HEK293 (cell line): ENCODE data around the gene CYP27B1.

Experiments used
- ATF2 ChIP-seq: fragments of 450-650 bp; formaldehyde crosslinking; IDR thresholded peaks from 2 replicates; pipeline ENCODE4 v1.5.1; 2016; ENCODE audit warnings: missing biosample characterization, missing genetic modification characterization, low read depth
- BCL11A ChIP-seq: fragments of 450-650 bp; formaldehyde crosslinking; IDR thresholded peaks from 2 replicates; pipeline ENCODE4 v1.5.1; 2016; ENCODE audit warnings: low read depth, missing biosample characterization, missing genetic modification characterization
- EGR2 ChIP-seq: fragments of 450-650 bp; formaldehyde crosslinking; IDR thresholded peaks from 2 replicates; pipeline ENCODE4 v1.5.1; 2016; ENCODE audit warnings: low read depth, missing biosample characterization, missing genetic modification characterization
- HOXC10 ChIP-seq: sonication (generic); formaldehyde crosslinking; IDR thresholded peaks from 2 replicates; pipeline ENCODE4 v1.8.1; 2023; ENCODE audit warnings: mild to moderate bottlenecking, missing genetic modification reagents
- KLF8 ChIP-seq: fragments of 450-650 bp; formaldehyde crosslinking; IDR thresholded peaks from 2 replicates; pipeline ENCODE4 v1.5.1; 2016; ENCODE audit warnings: missing biosample characterization, missing genetic modification characterization
- PRDM1 ChIP-seq: fragments of 450-650 bp; formaldehyde crosslinking; IDR thresholded peaks from 2 replicates; pipeline ENCODE4; 2016; ENCODE audit warnings: missing biosample characterization, missing genetic modification characterization
- RBAK ChIP-seq: fragments of 450-650 bp; formaldehyde crosslinking; IDR thresholded peaks from 2 replicates; pipeline ENCODE4 v1.5.1; 2016; ENCODE audit warnings: missing biosample characterization, missing genetic modification characterization
- REPIN1 ChIP-seq: fragments of 450-650 bp; formaldehyde crosslinking; IDR thresholded peaks from 2 replicates; pipeline ENCODE4 v1.5.1; 2017; ENCODE audit warnings: missing biosample characterization, missing genetic modification characterization, low read depth
- TCF7L2 ChIP-seq: IDR thresholded peaks from 2 replicates; pipeline ENCODE4 v1.6.1; 2011; ENCODE audit warnings: low read depth, mild to moderate bottlenecking, inconsistent platforms, low read length, moderate library complexity, borderline replicate concordance
- ZBTB20 ChIP-seq: fragments of 450-650 bp; formaldehyde crosslinking; IDR thresholded peaks from 2 replicates; pipeline ENCODE4 v1.5.1; 2016; ENCODE audit warnings: missing biosample characterization, missing genetic modification characterization
- ZBTB7A ChIP-seq: fragments of 450-650 bp; formaldehyde crosslinking; IDR thresholded peaks from 2 replicates; pipeline ENCODE4 v1.5.1; 2016; ENCODE audit warnings: low read depth, missing biosample characterization, missing genetic modification characterization
- ZBTB8A ChIP-seq: fragments of 450-650 bp; formaldehyde crosslinking; IDR thresholded peaks from 2 replicates; pipeline ENCODE4 v1.5.1; 2016; ENCODE audit warnings: missing biosample characterization, missing genetic modification characterization
- ZFP69B ChIP-seq: fragments of 450-650 bp; formaldehyde crosslinking; IDR thresholded peaks from 2 replicates; pipeline ENCODE4 v1.5.1; 2016; ENCODE audit warnings: missing biosample characterization, missing genetic modification characterization
- ZIC2 ChIP-seq: fragments of 450-650 bp; formaldehyde crosslinking; IDR thresholded peaks from 2 replicates; pipeline ENCODE4 v1.5.1; 2016; ENCODE audit warnings: missing biosample characterization, missing genetic modification characterization
- ZNF155 ChIP-seq: fragments of 450-650 bp; formaldehyde crosslinking; IDR thresholded peaks from 2 replicates; pipeline ENCODE4 v1.5.1; 2016; ENCODE audit warnings: missing biosample characterization, missing genetic modification characterization
- ZNF2 ChIP-seq: fragments of 450-650 bp; formaldehyde crosslinking; IDR thresholded peaks from 2 replicates; pipeline ENCODE4 v1.5.1; 2016; ENCODE audit warnings: missing biosample characterization, missing genetic modification characterization
- ZNF221 ChIP-seq: fragments of 450-650 bp; formaldehyde crosslinking; IDR thresholded peaks from 2 replicates; pipeline ENCODE4 v1.5.1; 2017; ENCODE audit warnings: missing biosample characterization, missing genetic modification characterization, borderline replicate concordance
- ZNF23 ChIP-seq: fragments of 450-650 bp; formaldehyde crosslinking; IDR thresholded peaks from 2 replicates; pipeline ENCODE4 v1.5.1; 2016; ENCODE audit warnings: missing biosample characterization, missing genetic modification characterization, borderline replicate concordance
- ZNF404 ChIP-seq: fragments of 450-650 bp; formaldehyde crosslinking; IDR thresholded peaks from 2 replicates; pipeline ENCODE4 v1.5.1; 2017; ENCODE audit warnings: missing biosample characterization, missing genetic modification characterization
- ZNF600 ChIP-seq: fragments of 450-650 bp; formaldehyde crosslinking; IDR thresholded peaks from 2 replicates; pipeline ENCODE4 v1.5.1; 2016; ENCODE audit warnings: missing biosample characterization, missing genetic modification characterization
- ZNF621 ChIP-seq: fragments of 450-650 bp; formaldehyde crosslinking; IDR thresholded peaks from 2 replicates; pipeline ENCODE4 v1.5.1; 2017; ENCODE audit warnings: missing biosample characterization, missing genetic modification characterization
- ZNF837 ChIP-seq: fragments of 450-650 bp; formaldehyde crosslinking; IDR thresholded peaks from 2 replicates; pipeline ENCODE4 v1.5.1; 2016; ENCODE audit warnings: missing biosample characterization, missing genetic modification characterization
- TF ChIP-seq, protein P1 (sequence below): fragments of 450-650 bp; formaldehyde crosslinking; IDR thresholded peaks from 2 replicates; pipeline ENCODE4 v1.5.1; 2016; ENCODE audit warnings: missing biosample characterization, missing genetic modification characterization
- TF ChIP-seq, protein P2 (sequence below): fragments of 450-650 bp; formaldehyde crosslinking; IDR thresholded peaks from 2 replicates; pipeline ENCODE4 v1.5.1; 2016; ENCODE audit warnings: missing biosample characterization, missing genetic modification characterization
- TF ChIP-seq, protein P3 (sequence below): fragments of 450-650 bp; formaldehyde crosslinking; IDR thresholded peaks from 2 replicates; pipeline ENCODE4 v1.5.1; 2016; ENCODE audit warnings: missing biosample characterization, missing genetic modification characterization
- TF ChIP-seq, protein P4 (sequence below): fragments of 450-650 bp; formaldehyde crosslinking; IDR thresholded peaks from 2 replicates; pipeline ENCODE4 v1.5.1; 2016; ENCODE audit warnings: missing biosample characterization, missing genetic modification characterization
- TF ChIP-seq, protein P5 (sequence below): fragments of 450-650 bp; formaldehyde crosslinking; IDR thresholded peaks from 2 replicates; pipeline ENCODE4 v1.5.1; 2017; ENCODE audit warnings: missing biosample characterization, missing genetic modification characterization
- TF ChIP-seq, protein P6 (sequence below): sonication (generic); formaldehyde crosslinking; IDR thresholded peaks from 2 replicates; pipeline ENCODE4 v1.8.1; 2022; ENCODE audit warnings: mild to moderate bottlenecking, moderate library complexity, missing genetic modification reagents

Gene CYP27B1

GRCh38 chr12:57754411-57755193 is 12.3 kb downstream of the CYP27B1 start, which contains the start of gene MARCHF9 (continued):
- TF ChIP-seq ZNF404 (no peak), ZBTB8A (tag by site-specific recombination) (peak; percentile 51; the same call in 1 of the 2 replicates), EGR2 (peak; percentile 62; the same call in 1 of the 2 replicates), ZNF23 (tag by site-specific recombination) (no peak), ZBTB7A (tag by site-specific recombination) (peak; percentile 79), KLF8 (tag by site-specific recombination) (peak; percentile 90), HOXC10 (CRISPR knock-in tag) (no peak), ZNF155 (tag by site-specific recombination) (no peak), ZIC2 (tag by site-specific recombination) (no peak), ZNF600 (tag by site-specific recombination) (peak; percentile 99), ZNF621 (no peak), ATF2 (tag by site-specific recombination) (no peak), ZBTB20 (tag by site-specific recombination) (peak; percentile 69), ZNF221 (tag by site-specific recombination) (no peak), ZFP69B (tag by site-specific recombination) (no peak), REPIN1 (0 out of 2 replicates have a peak, but pooled peaks have one; percentile 60), ZNF837 (tag by site-specific recombination) (no peak), TCF7L2 (no peak), ZNF2 (tag by site-specific recombination) (peak; percentile 89), PRDM1 (tag by site-specific recombination) (peak; percentile 49; the same call in 1 of the 2 replicates), BCL11A (tag by site-specific recombination) (no peak), RBAK (tag by site-specific recombination) (no peak)
- TF ChIP-seq, protein P1, sequence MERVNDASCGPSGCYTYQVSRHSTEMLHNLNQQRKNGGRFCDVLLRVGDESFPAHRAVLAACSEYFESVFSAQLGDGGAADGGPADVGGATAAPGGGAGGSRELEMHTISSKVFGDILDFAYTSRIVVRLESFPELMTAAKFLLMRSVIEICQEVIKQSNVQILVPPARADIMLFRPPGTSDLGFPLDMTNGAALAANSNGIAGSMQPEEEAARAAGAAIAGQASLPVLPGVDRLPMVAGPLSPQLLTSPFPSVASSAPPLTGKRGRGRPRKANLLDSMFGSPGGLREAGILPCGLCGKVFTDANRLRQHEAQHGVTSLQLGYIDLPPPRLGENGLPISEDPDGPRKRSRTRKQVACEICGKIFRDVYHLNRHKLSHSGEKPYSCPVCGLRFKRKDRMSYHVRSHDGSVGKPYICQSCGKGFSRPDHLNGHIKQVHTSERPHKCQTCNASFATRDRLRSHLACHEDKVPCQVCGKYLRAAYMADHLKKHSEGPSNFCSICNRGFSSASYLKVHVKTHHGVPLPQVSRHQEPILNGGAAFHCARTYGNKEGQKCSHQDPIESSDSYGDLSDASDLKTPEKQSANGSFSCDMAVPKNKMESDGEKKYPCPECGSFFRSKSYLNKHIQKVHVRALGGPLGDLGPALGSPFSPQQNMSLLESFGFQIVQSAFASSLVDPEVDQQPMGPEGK (tag by site-specific recombination) = peak; percentile 96
- TF ChIP-seq, protein P2, sequence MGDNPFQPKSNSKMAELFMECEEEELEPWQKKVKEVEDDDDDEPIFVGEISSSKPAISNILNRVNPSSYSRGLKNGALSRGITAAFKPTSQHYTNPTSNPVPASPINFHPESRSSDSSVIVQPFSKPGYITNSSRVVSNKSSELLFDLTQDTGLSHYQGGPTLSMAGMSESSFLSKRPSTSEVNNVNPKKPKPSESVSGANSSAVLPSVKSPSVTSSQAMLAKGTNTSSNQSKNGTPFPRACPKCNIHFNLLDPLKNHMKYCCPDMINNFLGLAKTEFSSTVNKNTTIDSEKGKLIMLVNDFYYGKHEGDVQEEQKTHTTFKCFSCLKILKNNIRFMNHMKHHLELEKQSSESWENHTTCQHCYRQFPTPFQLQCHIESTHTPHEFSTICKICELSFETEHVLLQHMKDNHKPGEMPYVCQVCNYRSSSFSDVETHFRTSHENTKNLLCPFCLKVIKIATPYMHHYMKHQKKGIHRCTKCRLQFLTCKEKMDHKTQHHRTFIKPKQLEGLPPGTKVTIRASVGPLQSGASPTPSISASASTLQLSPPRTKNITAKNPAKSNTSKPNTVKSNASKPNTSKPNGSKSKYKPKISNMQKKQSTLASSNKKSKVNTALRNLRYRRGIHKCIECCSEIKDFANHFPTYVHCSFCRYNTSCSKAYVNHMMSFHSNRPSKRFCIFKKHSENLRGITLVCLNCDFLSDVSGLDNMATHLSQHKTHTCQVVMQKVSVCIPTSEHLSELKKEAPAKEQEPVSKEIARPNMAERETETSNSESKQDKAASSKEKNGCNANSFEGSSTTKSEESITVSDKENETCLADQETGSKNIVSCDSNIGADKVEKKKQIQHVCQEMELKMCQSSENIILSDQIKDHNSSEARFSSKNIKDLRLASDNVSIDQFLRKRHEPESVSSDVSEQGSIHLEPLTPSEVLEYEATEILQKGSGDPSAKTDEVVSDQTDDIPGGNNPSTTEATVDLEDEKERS = no peak
- TF ChIP-seq, protein P3, sequence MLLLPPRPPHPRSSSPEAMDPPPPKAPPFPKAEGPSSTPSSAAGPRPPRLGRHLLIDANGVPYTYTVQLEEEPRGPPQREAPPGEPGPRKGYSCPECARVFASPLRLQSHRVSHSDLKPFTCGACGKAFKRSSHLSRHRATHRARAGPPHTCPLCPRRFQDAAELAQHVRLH (tag by site-specific recombination) = 0 out of 2 replicates have a peak, but pooled peaks have one; percentile 58
- TF ChIP-seq, protein P4, sequence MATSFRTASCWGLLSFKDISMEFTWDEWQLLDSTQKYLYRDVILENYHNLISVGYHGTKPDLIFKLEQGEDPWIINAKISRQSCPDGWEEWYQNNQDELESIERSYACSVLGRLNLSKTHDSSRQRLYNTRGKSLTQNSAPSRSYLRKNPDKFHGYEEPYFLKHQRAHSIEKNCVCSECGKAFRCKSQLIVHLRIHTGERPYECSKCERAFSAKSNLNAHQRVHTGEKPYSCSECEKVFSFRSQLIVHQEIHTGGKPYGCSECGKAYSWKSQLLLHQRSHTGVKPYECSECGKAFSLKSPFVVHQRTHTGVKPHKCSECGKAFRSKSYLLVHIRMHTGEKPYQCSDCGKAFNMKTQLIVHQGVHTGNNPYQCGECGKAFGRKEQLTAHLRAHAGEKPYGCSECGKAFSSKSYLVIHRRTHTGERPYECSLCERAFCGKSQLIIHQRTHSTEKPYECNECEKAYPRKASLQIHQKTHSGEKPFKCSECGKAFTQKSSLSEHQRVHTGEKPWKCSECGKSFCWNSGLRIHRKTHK (tag by site-specific recombination) = no peak
- TF ChIP-seq, protein P5, sequence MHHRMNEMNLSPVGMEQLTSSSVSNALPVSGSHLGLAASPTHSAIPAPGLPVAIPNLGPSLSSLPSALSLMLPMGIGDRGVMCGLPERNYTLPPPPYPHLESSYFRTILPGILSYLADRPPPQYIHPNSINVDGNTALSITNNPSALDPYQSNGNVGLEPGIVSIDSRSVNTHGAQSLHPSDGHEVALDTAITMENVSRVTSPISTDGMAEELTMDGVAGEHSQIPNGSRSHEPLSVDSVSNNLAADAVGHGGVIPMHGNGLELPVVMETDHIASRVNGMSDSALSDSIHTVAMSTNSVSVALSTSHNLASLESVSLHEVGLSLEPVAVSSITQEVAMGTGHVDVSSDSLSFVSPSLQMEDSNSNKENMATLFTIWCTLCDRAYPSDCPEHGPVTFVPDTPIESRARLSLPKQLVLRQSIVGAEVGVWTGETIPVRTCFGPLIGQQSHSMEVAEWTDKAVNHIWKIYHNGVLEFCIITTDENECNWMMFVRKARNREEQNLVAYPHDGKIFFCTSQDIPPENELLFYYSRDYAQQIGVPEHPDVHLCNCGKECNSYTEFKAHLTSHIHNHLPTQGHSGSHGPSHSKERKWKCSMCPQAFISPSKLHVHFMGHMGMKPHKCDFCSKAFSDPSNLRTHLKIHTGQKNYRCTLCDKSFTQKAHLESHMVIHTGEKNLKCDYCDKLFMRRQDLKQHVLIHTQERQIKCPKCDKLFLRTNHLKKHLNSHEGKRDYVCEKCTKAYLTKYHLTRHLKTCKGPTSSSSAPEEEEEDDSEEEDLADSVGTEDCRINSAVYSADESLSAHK = no peak
- TF ChIP-seq, protein P6, sequence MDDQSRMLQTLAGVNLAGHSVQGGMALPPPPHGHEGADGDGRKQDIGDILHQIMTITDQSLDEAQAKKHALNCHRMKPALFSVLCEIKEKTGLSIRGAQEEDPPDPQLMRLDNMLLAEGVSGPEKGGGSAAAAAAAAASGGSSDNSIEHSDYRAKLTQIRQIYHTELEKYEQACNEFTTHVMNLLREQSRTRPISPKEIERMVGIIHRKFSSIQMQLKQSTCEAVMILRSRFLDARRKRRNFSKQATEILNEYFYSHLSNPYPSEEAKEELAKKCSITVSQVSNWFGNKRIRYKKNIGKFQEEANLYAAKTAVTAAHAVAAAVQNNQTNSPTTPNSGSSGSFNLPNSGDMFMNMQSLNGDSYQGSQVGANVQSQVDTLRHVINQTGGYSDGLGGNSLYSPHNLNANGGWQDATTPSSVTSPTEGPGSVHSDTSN (CRISPR knock-in tag) = no peak
